Astrocyte (in vitro differentiated cells and primary cell): ENCODE data around the gene PSMD1. TPM values are rescaled to one million over a fixed set of nuclear protein-coding genes. Genes with fewer than 3 reads are reported as not detected.

Experiments
- DNase-seq: peaks from one replicate; pipeline ENCODE4 v3.0.0-alpha.2; 2010; ENCODE audit warnings: low read depth
- FAIRE-seq: peaks from 2 replicates; lab custom pipeline; 2011; peaks lifted over from hg19 to GRCh38; lab: Jason Lieb, UNC
- H2AFZ ChIP-seq: 2 replicates; pipeline ENCODE4 v1.6.0; 2012; ENCODE audit warnings: low read depth, low read length, inconsistent platforms
- H3K27ac ChIP-seq: 2 replicates; pipeline ENCODE4 v1.5.1; 2011; ENCODE audit warnings: low read depth, low read length, inconsistent platforms
- H3K27me3 ChIP-seq: 2 replicates; pipeline ENCODE4 v1.6.0; 2011; ENCODE audit warnings: low read length, inconsistent platforms; ENCODE audit not compliant: insufficient read depth
- H3K36me3 ChIP-seq: 2 replicates; pipeline ENCODE4 v1.5.1; 2011; ENCODE audit warnings: low read length, inconsistent platforms; ENCODE audit not compliant: insufficient read depth
- H3K4me1 ChIP-seq: 2 replicates; pipeline ENCODE4 v1.5.1; 2011; ENCODE audit warnings: low read length, inconsistent platforms; ENCODE audit not compliant: insufficient read depth
- H3K4me2 ChIP-seq: 2 replicates; pipeline ENCODE4 v1.6.0; 2012; ENCODE audit warnings: low read length, inconsistent platforms
- H3K4me3 ChIP-seq: 2 replicates; pipeline ENCODE4 v1.5.1; 2011; ENCODE audit warnings: low read depth, mild to moderate bottlenecking, low read length, inconsistent platforms; ENCODE audit not compliant: insufficient read depth
- H3K79me2 ChIP-seq: 2 replicates; pipeline ENCODE4 v1.6.0; 2012; ENCODE audit warnings: mild to moderate bottlenecking, low read length, inconsistent platforms; ENCODE audit not compliant: insufficient read depth
- H3K9ac ChIP-seq: 2 replicates; pipeline ENCODE4 v1.6.0; 2012; ENCODE audit warnings: mild to moderate bottlenecking, low read length, inconsistent platforms
- H3K9me3 ChIP-seq: 2 replicates; pipeline ENCODE4 v1.5.1; 2012; ENCODE audit warnings: low read depth, mild to moderate bottlenecking, low read length, inconsistent platforms; ENCODE audit not compliant: insufficient read depth
- H4K20me1 ChIP-seq: 2 replicates; pipeline ENCODE4 v1.6.0; 2012; ENCODE audit warnings: low read length, inconsistent platforms; ENCODE audit not compliant: insufficient read depth
- H3K27ac Mint-ChIP-seq: one replicate; pipeline ENCODE4 v1.8.0; 2021; ENCODE audit warnings: mild to moderate bottlenecking, mixed read lengths; ENCODE audit not compliant: unreplicated experiment
- H3K27me3 Mint-ChIP-seq: one replicate; pipeline ENCODE4 v1.8.0; 2021; ENCODE audit warnings: low read depth, mixed read lengths; ENCODE audit not compliant: unreplicated experiment
- H3K36me3 Mint-ChIP-seq: one replicate; pipeline ENCODE4 v1.8.0; 2021; ENCODE audit warnings: low read depth, mixed read lengths; ENCODE audit not compliant: unreplicated experiment
- H3K4me1 Mint-ChIP-seq: one replicate; pipeline ENCODE4 v1.8.0; 2021; ENCODE audit warnings: low read depth, mixed read lengths; ENCODE audit not compliant: unreplicated experiment
- H3K4me3 Mint-ChIP-seq: one replicate; pipeline ENCODE4 v1.8.0; 2021; ENCODE audit warnings: mild to moderate bottlenecking, moderate library complexity, mixed read lengths; ENCODE audit not compliant: unreplicated experiment
- H3K9me3 Mint-ChIP-seq: one replicate; pipeline ENCODE4 v1.8.0; 2021; ENCODE audit warnings: mild to moderate bottlenecking, mixed read lengths; ENCODE audit not compliant: unreplicated experiment
- EZH2 ChIP-seq: IDR thresholded peaks from 2 replicates; pipeline ENCODE4 v1.6.1; 2012; ENCODE audit warnings: mild to moderate bottlenecking, low read length, inconsistent platforms; ENCODE audit not compliant: insufficient read depth
- total RNA-seq: library from RNA; stranded (reverse); gene quantifications from 2 replicates; pipeline ENCODE4 v1.2.1, GENCODE V29; 2021
- TF ChIP-seq, protein P1 (sequence below): IDR thresholded peaks from 2 replicates; pipeline ENCODE4 v1.5.1; 2011; ENCODE audit warnings: low read depth, mild to moderate bottlenecking, inconsistent platforms, low read length, moderate library complexity; ENCODE audit not compliant: insufficient read depth

The PSMD1 gene
- total RNA-seq, 1 donor from 2014 or later: 151 TPM

DNA sequence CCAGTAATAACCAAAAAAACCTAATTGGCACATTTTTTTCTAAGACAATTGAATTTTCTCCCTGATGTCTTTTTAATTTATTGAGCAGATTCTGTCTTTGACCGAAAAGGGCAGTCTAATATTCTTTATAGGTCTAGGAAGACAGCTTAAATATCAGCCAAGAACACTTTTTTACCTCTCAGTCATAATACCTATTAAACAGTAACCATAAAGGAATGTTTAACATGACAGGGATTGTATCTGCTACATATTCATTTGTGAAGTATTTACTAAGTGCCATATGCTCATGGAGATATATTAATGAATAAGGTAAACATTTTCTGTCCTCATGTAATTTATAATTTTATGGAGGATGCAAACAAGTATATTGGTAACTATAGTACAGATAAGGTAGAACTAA lies 71.3 kb downstream of the PSMD1 start:
- Mint-ChIP-seq H3K36me3 (no peaks in the 10 kb centered on the region), H3K4me3 (no peak overlapping the region), H3K27ac (no peak overlapping the region), H3K9me3 (no peaks in the 10 kb centered on the region), H3K27me3 (no peaks in the 10 kb centered on the region), H3K4me1 (peaks cover 39% of the 10 kb centered on the region)
- Histone ChIP-seq H3K27ac (no peak overlapping the region), H3K4me3 (no peak overlapping the region), H3K4me2 (no peak overlapping the region), H3K9ac (no peak overlapping the region), H3K27me3 (no peaks in the 10 kb centered on the region), H3K79me2 (peaks cover 8% of the 10 kb centered on the region), H3K36me3 (no peaks in the 10 kb centered on the region), H3K9me3 (no peaks in the 10 kb centered on the region), H3K4me1 (peaks cover 7% of the 10 kb centered on the region), H4K20me1 (peaks cover 13% of the 10 kb centered on the region), H2AFZ (no peak overlapping the region)
- no peak for DNase-seq
- peak; percentile 64 for FAIRE-seq
- TF ChIP-seq, protein P1, sequence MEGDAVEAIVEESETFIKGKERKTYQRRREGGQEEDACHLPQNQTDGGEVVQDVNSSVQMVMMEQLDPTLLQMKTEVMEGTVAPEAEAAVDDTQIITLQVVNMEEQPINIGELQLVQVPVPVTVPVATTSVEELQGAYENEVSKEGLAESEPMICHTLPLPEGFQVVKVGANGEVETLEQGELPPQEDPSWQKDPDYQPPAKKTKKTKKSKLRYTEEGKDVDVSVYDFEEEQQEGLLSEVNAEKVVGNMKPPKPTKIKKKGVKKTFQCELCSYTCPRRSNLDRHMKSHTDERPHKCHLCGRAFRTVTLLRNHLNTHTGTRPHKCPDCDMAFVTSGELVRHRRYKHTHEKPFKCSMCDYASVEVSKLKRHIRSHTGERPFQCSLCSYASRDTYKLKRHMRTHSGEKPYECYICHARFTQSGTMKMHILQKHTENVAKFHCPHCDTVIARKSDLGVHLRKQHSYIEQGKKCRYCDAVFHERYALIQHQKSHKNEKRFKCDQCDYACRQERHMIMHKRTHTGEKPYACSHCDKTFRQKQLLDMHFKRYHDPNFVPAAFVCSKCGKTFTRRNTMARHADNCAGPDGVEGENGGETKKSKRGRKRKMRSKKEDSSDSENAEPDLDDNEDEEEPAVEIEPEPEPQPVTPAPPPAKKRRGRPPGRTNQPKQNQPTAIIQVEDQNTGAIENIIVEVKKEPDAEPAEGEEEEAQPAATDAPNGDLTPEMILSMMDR: no peak
- TF ChIP-seq EZH2: no peak

DNA sequence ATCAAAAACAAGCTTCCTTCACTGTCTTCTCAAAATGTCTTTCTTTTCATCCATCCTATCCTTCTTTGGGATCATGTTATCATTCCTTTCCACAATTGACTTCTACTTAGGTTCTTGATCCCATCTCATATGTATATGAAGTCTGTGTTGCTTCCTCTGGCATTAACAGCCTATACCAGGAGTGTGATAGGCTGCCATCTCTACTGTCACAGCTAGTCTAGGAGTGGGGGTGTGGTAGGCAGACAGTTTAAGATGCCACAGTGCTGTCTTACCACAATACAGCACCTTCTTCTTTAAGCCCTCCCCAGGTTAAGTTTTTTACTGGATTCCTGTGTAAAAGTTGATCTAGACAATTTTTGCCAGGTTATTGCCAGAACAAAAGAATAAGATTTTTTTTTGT lies 71.9 kb downstream of the PSMD1 start:
- FAIRE-seq: no peak
- TF ChIP-seq, protein P1: no peak
- no peak for TF ChIP-seq EZH2
- Mint-ChIP-seq H3K9me3 (no peaks in the 10 kb centered on the region), H3K4me3 (no peak overlapping the region), H3K36me3 (no peaks in the 10 kb centered on the region), H3K4me1 (peaks cover 36% of the 10 kb centered on the region), H3K27ac (no peak overlapping the region), H3K27me3 (no peaks in the 10 kb centered on the region)
- H2AFZ ChIP-seq: no peak overlapping the region
- H3K4me1 ChIP-seq: peaks cover 3% of the 10 kb centered on the region
- H3K79me2 ChIP-seq: peaks cover 14% of the 10 kb centered on the region
- H3K36me3 ChIP-seq: no peaks in the 10 kb centered on the region
- peaks cover 8% of the 10 kb centered on the region for H4K20me1 ChIP-seq
- no peaks in the 10 kb centered on the region for H3K27me3 ChIP-seq
- no peak overlapping the region for H3K9ac ChIP-seq
- no peak for DNase-seq
- H3K9me3 ChIP-seq: no peaks in the 10 kb centered on the region
- no peak overlapping the region for H3K4me3 ChIP-seq
- H3K27ac ChIP-seq: no peak overlapping the region
- no peak overlapping the region for H3K4me2 ChIP-seq

DNA sequence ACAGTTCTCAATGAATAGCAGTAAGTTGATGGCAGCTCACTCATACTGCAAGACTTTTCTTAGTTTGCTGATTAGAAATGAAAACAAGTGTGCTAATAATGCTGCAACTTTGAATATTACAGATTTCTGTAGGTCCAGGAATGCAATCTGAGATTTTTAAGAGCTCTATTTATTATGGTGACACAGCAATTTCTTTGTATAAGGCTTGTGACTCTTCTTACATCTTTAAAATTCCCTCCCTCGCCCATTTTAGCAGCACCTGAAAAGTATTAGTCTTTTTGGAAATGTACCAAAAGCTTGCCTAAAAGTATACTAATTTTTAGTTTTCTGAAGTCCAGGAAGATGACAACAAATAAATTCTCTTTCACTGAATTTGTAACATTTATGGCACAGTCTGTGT lies 72.5 kb downstream of the PSMD1 start:
- Histone ChIP-seq H3K79me2 (peaks cover 20% of the 10 kb centered on the region), H3K36me3 (no peaks in the 10 kb centered on the region), H3K9ac (no peak overlapping the region), H3K4me2 (no peak overlapping the region), H3K4me1 (no peaks in the 10 kb centered on the region), H2AFZ (no peak overlapping the region), H4K20me1 (peaks cover 7% of the 10 kb centered on the region), H3K4me3 (no peak overlapping the region), H3K27ac (no peak overlapping the region), H3K27me3 (no peaks in the 10 kb centered on the region), H3K9me3 (no peaks in the 10 kb centered on the region)
- FAIRE-seq (no peak), DNase-seq (no peak)
- H3K36me3 Mint-ChIP-seq: no peaks in the 10 kb centered on the region
- H3K4me1 Mint-ChIP-seq: peaks cover 35% of the 10 kb centered on the region
- no peaks in the 10 kb centered on the region for H3K27me3 Mint-ChIP-seq
- H3K9me3 Mint-ChIP-seq: no peaks in the 10 kb centered on the region
- no peak overlapping the region for H3K4me3 Mint-ChIP-seq
- TF ChIP-seq, protein P1: no peak
- TF ChIP-seq EZH2: no peak
- H3K27ac Mint-ChIP-seq: no peak overlapping the region
